Measurements from ENCODE around the gene STAM2. TPM values are rescaled to one million over a fixed set of nuclear protein-coding genes. Genes with fewer than 3 reads are reported as not detected.
"Not testable (repeated sequence)": the region's sequence is repeated elsewhere in the genome, so short reads cannot be mapped to it uniquely, and the experiment has no call there.

Gene STAM2
- total RNA-seq, 2 experiments from 2014 or later: 13.8 to 16.2 TPM

DNA sequence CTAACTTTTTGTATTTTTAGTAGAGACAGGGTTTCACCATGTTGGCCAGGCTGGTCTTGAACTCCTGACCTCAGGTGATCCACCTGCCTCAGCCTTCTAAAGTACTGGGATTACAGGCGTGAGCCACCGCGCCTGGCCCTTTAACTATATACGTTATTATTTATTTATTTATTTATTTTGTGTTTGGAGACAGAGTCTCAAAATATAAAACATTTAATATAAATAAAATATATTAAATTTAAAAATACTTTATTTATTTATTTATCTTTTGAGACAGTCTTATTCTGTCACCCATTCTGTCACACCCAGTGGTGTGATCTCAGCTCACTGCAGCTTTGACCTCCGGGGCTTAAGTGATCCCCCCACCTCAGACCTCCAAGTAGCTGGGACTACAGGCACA, 11.2 kb upstream of the STAM2 start:
- DNase-seq; H3K36me3 Mint-ChIP-seq (ENCODE audit: low read depth); POLR2A ChIA-PET; H3K4me3 Mint-ChIP-seq; H3K9me3 Mint-ChIP-seq; H3K4me1 Mint-ChIP-seq; H3K27ac Mint-ChIP-seq: not testable (repeated sequence)
- CTCF ChIA-PET: interaction anchor here (1.2 to 3.0 kb wide), 2 partner anchors 11 to 449 kb away, joined by 3 to 12 read pairs; partner anchors contain the start of gene STAM2
- peaks cover 26% of the 10 kb centered on the region for H3K27me3 Mint-ChIP-seq

DNA sequence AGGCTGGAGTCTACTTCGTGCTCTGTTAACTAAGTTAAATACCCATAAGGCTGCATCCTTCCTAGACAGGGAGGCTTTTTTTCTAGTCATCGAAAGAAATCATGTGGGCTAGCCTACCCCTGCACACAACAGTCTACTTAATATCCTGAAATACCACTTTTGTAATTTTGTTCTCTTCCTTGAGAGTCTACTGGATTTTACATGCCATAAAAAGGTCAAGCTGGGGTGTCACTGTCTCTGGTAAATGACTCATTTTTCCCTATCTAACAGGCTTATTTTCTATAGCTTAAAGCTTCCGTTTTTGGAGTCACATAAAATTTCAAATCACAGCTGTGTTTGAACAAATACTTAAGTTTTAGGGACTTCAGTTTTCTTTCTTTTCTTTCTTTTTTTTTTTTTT, 10.7 kb upstream of the STAM2 start:
- DNase-seq: no peak

DNA sequence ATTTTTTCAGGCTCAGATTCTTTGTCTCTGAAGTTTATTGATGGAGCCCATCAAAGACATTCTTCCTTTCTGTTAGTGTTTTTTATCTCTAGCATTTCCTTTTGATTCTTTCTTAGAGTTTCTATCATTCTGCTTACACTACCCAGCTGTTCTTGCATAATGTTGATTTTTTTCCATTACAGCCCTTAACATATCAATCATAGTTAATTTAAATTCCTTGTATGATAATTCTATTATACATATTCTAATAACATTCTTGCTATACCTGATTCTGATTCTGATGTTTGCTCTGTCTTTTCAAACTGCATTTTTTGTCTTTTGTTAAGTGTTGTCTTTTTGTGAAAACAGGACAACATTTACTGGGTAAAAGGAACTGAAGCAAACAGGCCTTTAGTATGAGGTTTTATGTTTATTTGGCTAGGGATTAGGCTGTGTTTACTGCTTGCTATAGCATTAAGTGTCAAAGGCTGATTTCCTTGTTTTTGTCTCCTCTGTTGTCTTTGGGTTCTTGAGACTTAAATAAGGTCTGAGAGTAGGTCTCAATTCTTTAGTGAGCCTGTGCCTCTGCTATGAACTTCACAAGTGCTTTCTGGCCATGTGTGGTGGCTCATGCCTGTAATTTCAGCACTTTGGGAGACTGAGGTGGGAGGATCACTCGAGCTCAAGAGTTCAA, 8.0 kb upstream of the STAM2 start:
- Mint-ChIP-seq H3K4me3 (no peak overlapping the region), H3K4me1 (peaks cover 5% of the 10 kb centered on the region)
- POLR2A ChIA-PET: no interaction called here

More for the DNA sequence above, 10.7 kb upstream of the STAM2 start:
- ChIA-PET CTCF (interaction anchor here (1.2 to 3.0 kb wide), 2 partner anchors 10 to 449 kb away, joined by 3 to 12 read pairs; partner anchors contain the start of gene STAM2), POLR2A (no interaction called here)
- Mint-ChIP-seq H3K27me3 (peaks cover 26% of the 10 kb centered on the region), H3K27ac (no peak overlapping the region), H3K9me3 (no peaks in the 10 kb centered on the region), H3K36me3 (ENCODE audit: low read depth) (no peaks in the 10 kb centered on the region), H3K4me3 (no peak overlapping the region), H3K4me1 (peaks cover 5% of the 10 kb centered on the region)

DNA sequence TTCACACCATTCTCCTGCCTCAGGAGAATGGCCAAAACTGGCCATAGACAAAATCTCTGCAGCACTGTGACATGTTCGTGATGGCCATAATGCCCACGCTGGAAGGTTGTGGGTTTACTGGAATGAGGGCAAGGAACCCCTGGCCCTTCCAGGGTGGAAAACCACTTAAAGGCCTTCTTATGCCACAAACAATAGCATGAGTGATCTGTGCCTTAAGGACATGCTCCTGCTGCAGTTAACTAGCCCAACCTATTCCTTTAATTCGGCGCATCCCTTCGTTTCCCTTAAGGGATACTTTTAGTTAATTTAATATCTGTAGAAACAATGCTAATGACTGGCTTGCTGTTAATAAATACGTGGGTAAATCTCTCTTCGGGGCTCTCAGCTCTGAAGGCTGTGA, 2.1 kb upstream of the STAM2 start:
- POLR2A ChIA-PET; H3K4me3 Mint-ChIP-seq; DNase-seq; H3K27me3 Mint-ChIP-seq; H3K9me3 Mint-ChIP-seq; H3K27ac Mint-ChIP-seq; H3K36me3 Mint-ChIP-seq (ENCODE audit: low read depth): not testable (repeated sequence)
- H3K4me1 Mint-ChIP-seq: peaks cover 21% of the 10 kb centered on the region
- CTCF ChIA-PET: interaction anchor here (4.4 kb wide), 1 partner anchor 457 kb away, joined by 58 read pairs; no protein-coding TSS in a partner anchor

More for the DNA sequence above, 8.0 kb upstream of the STAM2 start:
- Mint-ChIP-seq H3K36me3 (ENCODE audit: low read depth) (no peaks in the 10 kb centered on the region), H3K9me3 (no peaks in the 10 kb centered on the region), H3K27ac (no peak overlapping the region), H3K27me3 (peaks cover 33% of the 10 kb centered on the region)
- no peak for DNase-seq
- CTCF ChIA-PET: interaction anchor here (0.7 kb wide), 2 partner anchors 447 to 675 kb away, joined by 3 to 6 read pairs; no protein-coding TSS in a partner anchor

DNA sequence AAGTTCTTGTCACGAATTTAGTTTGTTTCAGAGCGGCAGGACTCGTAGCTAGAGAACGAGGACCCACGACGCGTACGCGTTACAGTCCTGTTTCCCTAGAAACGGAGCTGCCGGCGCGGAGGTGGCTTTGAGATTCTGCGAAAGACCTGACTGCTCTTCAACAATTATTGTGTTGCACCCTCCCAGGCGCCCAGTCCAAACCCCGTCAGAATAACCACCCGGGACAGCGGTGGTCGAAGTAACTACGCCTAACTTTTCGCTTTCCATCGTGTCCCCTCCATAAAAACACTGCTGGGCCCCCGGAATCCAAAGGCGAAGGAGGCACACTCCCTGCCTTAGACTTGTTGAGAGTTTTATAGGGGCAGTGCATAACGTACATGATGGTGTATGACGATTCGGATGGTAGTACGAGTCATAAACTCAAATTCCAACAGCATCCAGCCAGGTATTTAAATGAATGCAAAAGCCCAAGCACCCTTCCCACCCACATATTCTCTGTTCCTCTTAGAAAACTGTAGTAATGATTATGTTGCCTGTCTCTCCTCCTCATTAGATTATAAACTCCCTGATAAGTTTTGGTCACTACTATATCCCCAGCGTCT, 651 bp upstream of the STAM2 start:
- H3K4me1 Mint-ChIP-seq: peaks cover 32% of the 10 kb centered on the region
- peak overlapping the region; percentile 97 for H3K27ac Mint-ChIP-seq
- H3K9me3 Mint-ChIP-seq: no peaks in the 10 kb centered on the region
- DNase-seq: no peak
- H3K4me3 Mint-ChIP-seq: peak overlapping the region; percentile 98
- CTCF ChIA-PET: interaction anchor here (0.7 to 4.4 kb wide), 28 partner anchors 9 to 558 kb away, joined by 3 to 58 read pairs (median 3); partner anchors contain the start of gene PRPF40A
- peaks cover 7% of the 10 kb centered on the region for H3K27me3 Mint-ChIP-seq
- POLR2A ChIA-PET: interaction anchor here (0.6 to 2.7 kb wide), 5 partner anchors 9 to 767 kb away, joined by 3 to 17 read pairs (median 6); partner anchors contain the start of genes ARL6IP6 and PRPF40A
- H3K36me3 Mint-ChIP-seq (ENCODE audit: low read depth): peaks cover 9% of the 10 kb centered on the region

DNA sequence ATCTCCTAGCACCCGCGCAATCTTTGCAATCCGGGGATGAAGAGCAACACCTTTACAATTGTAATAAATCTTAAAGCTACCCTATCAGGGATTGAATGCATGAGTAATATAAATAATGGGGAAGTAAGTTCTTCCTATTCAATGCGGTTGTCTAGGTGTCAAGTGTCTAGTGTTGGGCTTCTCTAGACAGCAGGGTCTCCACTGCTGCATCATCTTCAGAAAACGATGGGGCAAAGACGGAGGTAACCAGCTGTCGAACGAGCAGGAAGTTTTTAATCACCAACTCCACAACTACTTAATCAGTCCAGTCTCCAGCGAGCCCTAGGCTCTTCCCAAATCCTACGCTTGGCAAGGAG, 573 bp downstream of the STAM2 start:
- H3K4me3 Mint-ChIP-seq: peak overlapping the region; percentile 98
- H3K36me3 Mint-ChIP-seq (ENCODE audit: low read depth): peaks cover 9% of the 10 kb centered on the region
- peaks cover 3% of the 10 kb centered on the region for H3K27me3 Mint-ChIP-seq
- no peak for DNase-seq
- H3K9me3 Mint-ChIP-seq: no peaks in the 10 kb centered on the region
- POLR2A ChIA-PET: interaction anchor here (1.4 to 2.7 kb wide), 3 partner anchors 461 to 543 kb away, joined by 5 to 17 read pairs (median 8); partner anchors contain the start of genes ARL6IP6 and PRPF40A
- peaks cover 32% of the 10 kb centered on the region for H3K4me1 Mint-ChIP-seq
- H3K27ac Mint-ChIP-seq: peak overlapping the region; percentile 97
- CTCF ChIA-PET: interaction anchor here (1.4 to 4.4 kb wide), 6 partner anchors 54 to 542 kb away, joined by 3 to 58 read pairs (median 6); partner anchors contain the start of gene PRPF40A

DNA sequence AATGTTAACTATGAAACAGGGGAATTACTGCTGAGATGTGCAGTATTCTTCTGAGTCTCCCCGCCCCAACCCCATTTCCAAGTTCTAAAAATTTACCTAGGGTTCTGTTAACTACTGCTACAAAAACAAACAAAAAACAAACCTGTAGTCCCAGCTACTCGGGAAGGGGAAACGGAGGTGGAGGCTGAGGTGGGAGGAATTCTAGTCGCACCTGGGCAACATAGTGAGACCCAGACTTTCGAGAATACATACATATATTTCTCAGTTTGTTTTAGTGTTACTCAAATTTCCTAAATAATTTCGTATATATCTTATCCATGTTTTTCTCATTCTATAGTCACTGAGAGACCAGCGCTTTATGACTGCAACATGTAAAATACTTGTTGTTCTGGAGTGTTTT, 989 bp downstream of the STAM2 start:
- CTCF ChIA-PET: interaction anchor here (1.5 to 4.4 kb wide), 3 partner anchors 53 to 464 kb away, joined by 3 to 58 read pairs (median 8); no protein-coding TSS in a partner anchor
- H3K27ac Mint-ChIP-seq: peak overlapping the region; percentile 97
- DNase-seq: no peak
- H3K27me3 Mint-ChIP-seq: no peaks in the 10 kb centered on the region
- peaks cover 32% of the 10 kb centered on the region for H3K4me1 Mint-ChIP-seq
- H3K36me3 Mint-ChIP-seq (ENCODE audit: low read depth): peaks cover 12% of the 10 kb centered on the region
- peak overlapping the region; percentile 98 for H3K4me3 Mint-ChIP-seq
- POLR2A ChIA-PET: interaction anchor here (2.1 to 2.7 kb wide), 2 partner anchors 461 to 543 kb away, joined by 8 to 17 read pairs; partner anchors contain the start of genes ARL6IP6 and PRPF40A
- H3K9me3 Mint-ChIP-seq: no peaks in the 10 kb centered on the region

DNA sequence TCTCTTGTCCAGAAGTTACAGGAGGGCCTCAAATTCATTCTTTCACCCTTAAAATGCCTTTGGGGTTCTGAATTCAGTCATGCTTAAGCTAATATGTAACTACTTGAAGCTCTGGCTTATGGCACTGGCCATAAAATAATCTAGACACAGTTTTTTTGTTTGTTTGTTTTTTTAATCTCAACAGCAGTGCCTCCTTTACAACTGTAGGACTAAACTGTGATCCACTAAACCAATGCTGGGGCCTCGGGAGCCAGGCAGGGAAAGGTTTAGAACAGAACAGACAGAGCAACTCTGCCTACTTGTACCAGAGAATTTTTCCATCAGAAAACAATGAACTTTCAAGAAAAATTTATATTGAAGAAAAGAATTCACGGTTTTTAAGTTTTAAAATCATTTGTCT, 1.7 kb downstream of the STAM2 start:
- DNase-seq: no peak
- Mint-ChIP-seq H3K27me3 (no peaks in the 10 kb centered on the region), H3K36me3 (ENCODE audit: low read depth) (peaks cover 16% of the 10 kb centered on the region), H3K4me1 (peaks cover 36% of the 10 kb centered on the region), H3K4me3 (no peak overlapping the region), H3K9me3 (no peaks in the 10 kb centered on the region), H3K27ac (no peak overlapping the region)
- ChIA-PET CTCF (no interaction called here), POLR2A (no interaction called here)

DNA sequence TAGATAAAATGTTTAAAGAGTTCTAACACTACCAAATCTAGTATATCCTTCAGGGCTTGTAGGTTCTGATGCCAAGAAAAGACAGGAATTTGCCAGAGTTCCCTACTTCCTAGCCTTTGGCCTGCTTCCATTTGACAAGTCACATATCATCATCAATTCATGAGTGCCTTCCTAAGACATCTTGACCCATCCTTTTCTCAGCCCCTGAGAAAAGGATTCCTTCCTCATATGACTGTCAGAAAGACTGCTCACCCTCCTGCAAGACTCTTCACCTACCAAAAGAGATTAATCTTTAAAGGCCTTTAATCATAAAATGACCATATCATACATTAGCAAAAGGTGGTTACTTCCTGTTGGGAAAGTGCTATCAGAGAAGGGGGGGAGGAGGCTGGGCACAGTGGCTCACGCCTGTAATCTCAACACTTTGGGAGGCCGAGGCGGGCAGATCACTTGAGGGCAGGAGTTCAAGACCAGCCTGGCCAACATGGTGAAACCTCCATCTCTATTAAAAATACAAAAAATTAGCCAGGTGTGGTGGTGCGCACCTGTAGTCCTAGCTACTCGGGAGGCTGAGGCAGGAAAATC, 3.3 kb downstream of the STAM2 start:
- peaks cover 40% of the 10 kb centered on the region for H3K4me1 Mint-ChIP-seq
- H3K27ac Mint-ChIP-seq, CTCF ChIA-PET, DNase-seq, POLR2A ChIA-PET, H3K27me3 Mint-ChIP-seq, H3K9me3 Mint-ChIP-seq, H3K4me3 Mint-ChIP-seq: not testable (repeated sequence)
- peaks cover 16% of the 10 kb centered on the region for H3K36me3 Mint-ChIP-seq (ENCODE audit: low read depth)

DNA sequence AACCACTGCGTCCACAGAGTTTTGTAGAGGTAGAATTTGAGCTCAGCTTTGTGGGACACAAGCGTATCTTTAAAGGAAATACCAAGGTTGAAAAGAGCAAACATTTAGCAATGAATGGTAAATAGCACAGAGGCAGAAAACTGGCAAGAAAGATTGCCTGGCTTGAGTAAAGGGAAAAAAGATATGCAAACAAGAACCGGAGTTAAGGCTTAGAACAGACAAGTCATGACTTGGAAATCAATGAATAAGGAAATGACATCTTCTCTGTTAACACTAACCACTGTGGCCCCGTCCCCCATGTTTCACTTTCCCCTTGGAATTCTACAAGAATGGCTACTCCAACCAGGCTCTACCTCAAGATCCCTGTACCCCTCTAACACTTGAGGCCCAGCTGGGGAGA, 3.8 kb downstream of the STAM2 start:
- Mint-ChIP-seq H3K27me3 (no peaks in the 10 kb centered on the region), H3K4me1 (peaks cover 46% of the 10 kb centered on the region), H3K9me3 (no peaks in the 10 kb centered on the region), H3K4me3 (no peak overlapping the region), H3K36me3 (ENCODE audit: low read depth) (peaks cover 16% of the 10 kb centered on the region), H3K27ac (no peak overlapping the region)
- no peak for DNase-seq
- CTCF ChIA-PET: no interaction called here
- POLR2A ChIA-PET: no interaction called here

DNA sequence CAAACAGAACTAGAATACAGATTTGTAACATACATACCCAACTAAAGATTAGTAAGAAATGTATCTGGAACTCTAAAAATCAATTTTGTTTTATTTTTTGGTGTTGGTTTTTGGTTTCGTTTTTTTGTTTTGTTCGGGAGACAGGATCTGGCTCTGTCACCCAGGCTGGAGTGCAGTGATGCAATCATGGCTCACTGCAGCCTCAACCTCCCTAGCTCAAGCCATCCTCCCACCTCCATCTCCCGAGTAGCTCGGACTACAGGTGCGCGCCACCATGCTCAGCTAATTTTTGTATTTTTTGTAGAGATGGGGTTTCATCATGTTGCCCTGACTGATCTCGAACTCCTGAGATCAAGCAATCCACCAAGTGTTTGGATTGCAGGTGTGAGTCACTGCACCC, 6.4 kb downstream of the STAM2 start:
- H3K9me3 Mint-ChIP-seq, H3K4me3 Mint-ChIP-seq, DNase-seq, POLR2A ChIA-PET, H3K27me3 Mint-ChIP-seq, H3K27ac Mint-ChIP-seq, CTCF ChIA-PET: not testable (repeated sequence)
- Mint-ChIP-seq H3K4me1 (peaks cover 43% of the 10 kb centered on the region), H3K36me3 (ENCODE audit: low read depth) (peaks cover 13% of the 10 kb centered on the region)

DNA sequence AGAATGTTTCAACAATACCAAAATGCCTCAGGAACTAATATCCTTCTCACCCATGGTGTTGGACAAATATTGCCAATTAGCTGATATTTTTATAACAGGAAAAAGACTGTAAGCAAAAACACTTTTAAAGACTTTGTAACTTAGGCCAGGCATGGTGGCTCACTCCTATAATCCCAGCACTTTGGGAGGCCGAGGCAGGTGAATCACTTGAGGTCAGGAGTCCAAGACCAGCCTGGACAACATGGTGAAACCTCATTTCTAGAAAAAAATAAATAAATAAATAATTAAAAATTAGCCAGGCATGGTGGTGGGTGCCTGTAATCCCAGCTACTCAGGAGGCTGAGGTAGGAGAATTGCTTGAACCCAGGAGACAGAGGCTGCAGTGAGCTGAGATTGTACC, 8.1 kb downstream of the STAM2 start:
- not testable (repeated sequence) for H3K27ac Mint-ChIP-seq; H3K4me3 Mint-ChIP-seq; H3K36me3 Mint-ChIP-seq (ENCODE audit: low read depth); H3K27me3 Mint-ChIP-seq; H3K9me3 Mint-ChIP-seq; DNase-seq
- peaks cover 35% of the 10 kb centered on the region for H3K4me1 Mint-ChIP-seq
- ChIA-PET CTCF (interaction anchor here (1.0 to 1.4 kb wide), 2 partner anchors 460 to 469 kb away, joined by 4 read pairs; no protein-coding TSS in a partner anchor), POLR2A (interaction anchor here (0.9 to 2.4 kb wide), 2 partner anchors 8 to 477 kb away, joined by 3 to 6 read pairs; partner anchors contain the start of gene STAM2)

DNA sequence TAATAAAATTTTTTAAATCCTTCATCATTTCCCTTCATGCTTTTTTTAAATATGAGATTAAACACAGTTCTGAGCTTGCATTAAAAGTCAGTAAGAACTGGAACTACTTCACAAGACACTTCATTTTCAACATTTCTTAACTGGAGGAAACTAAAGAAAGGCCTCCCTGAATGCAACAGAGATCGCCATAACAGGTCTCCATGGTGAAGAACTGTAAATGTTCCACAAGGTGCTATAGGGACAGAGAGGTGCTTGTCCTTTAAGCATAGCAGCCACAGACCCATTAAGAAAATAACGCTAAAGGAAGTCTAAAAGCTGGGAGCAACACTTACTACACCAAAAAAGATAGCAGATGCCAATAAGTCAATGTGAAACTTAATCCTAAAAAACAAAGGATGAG, 8.5 kb downstream of the STAM2 start:
- ChIA-PET CTCF (interaction anchor here (1.0 to 1.4 kb wide), 2 partner anchors 461 to 469 kb away, joined by 4 read pairs; no protein-coding TSS in a partner anchor), POLR2A (interaction anchor here (0.7 to 2.4 kb wide), 3 partner anchors 9 to 524 kb away, joined by 3 to 6 read pairs (median 3); partner anchors contain the start of gene STAM2)
- H3K27me3 Mint-ChIP-seq: no peaks in the 10 kb centered on the region
- no peaks in the 10 kb centered on the region for H3K9me3 Mint-ChIP-seq
- DNase-seq: no peak
- peaks cover 7% of the 10 kb centered on the region for H3K36me3 Mint-ChIP-seq (ENCODE audit: low read depth)
- H3K4me3 Mint-ChIP-seq: no peak overlapping the region
- peaks cover 31% of the 10 kb centered on the region for H3K4me1 Mint-ChIP-seq
- H3K27ac Mint-ChIP-seq: no peak overlapping the region
